OCI-LY1 (cell line): ENCODE results near the gene SS18L1.

Source experiments
- CTCF ChIP-seq: fragments of 200-600 bp; sonication (generic), shearing (Covaris generic); IDR thresholded peaks from 2 replicates; pipeline ENCODE4 v1.5.1; 2017; ENCODE audit warnings: mild to moderate bottlenecking, antibody characterized with exemption, low read length, moderate library complexity, mixed read lengths
- EZH2 ChIP-seq: fragments of 200-600 bp; sonication (generic), shearing (Covaris generic); IDR thresholded peaks from 2 replicates; pipeline ENCODE4 v1.8.0; 2017; ENCODE audit warnings: borderline replicate concordance, mixed run types, mild to moderate bottlenecking, antibody characterized with exemption, low read length, moderate library complexity, mixed read lengths

DNA sequence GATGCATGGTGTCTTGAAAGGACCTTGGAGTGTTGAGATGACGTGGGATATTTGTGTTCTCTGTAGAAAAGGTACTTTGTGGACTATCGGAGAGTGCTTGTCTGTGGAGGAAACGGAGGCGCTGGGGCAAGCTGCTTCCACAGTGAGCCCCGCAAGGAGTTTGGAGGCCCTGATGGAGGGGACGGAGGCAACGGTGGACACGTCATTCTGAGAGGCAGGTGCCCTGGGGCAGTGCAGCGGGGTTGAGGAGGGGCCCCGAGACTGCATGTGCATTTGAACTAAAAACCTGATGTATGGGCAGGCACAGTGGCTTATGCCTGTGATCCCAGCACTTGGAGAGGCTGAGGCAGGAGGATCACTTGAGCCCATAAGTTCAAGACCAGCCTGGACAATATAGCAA is 52.2 kb downstream of the SS18L1 start:
- TF ChIP-seq CTCF: no peak
- TF ChIP-seq EZH2: no peak
